ENCODE data around the gene FHOD3.
"Not testable (repeated sequence)": the region's sequence is repeated elsewhere in the genome, so short reads cannot be mapped to it uniquely, and the experiment has no call there.

FHOD3 gene

GRCh38 chr18:36455931-36456330 lies 158.4 kb downstream of the FHOD3 start:
- no peak for DNase-seq

DNA sequence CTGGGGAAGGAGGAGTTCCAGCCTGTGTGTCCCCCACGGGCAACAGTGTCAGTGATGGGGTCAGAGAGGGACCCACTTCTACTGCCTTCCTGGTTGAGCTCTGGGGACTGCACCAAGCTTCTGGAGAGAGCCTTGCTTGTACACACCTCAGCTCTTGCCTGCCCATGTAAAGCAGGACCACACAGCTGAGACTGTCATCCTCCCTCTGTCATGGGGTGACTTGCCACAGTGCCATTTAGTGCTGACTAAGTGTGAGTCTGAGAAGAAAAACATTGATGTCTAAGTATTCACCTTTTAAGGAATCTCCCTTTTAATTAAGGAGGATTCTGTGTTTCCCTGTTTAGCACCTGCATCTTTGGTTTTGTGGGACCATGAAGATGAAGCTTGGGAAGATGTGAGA lies 159.1 kb downstream of the FHOD3 start:
- DNase-seq = no peak

DNA sequence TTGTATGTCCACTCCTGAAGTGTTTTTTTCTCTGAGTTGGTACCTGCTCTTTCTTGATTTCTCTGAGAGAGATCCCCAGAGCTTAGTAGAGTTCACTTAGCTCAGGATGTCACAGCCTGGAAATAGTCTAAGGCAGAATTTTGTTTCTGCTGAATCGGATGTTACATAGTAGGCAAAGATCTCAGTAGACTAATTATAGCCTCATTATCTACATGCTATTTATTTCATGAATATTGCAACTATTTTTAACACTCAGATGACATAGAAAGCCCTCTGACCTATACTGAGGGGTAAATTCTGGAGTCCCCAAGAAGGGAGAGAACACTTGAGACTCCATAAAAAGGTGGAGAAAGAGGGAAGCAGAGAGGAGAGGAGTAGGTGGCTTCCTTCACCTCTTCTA lies 160.2 kb downstream of the FHOD3 start:
- no peak for DNase-seq

DNA sequence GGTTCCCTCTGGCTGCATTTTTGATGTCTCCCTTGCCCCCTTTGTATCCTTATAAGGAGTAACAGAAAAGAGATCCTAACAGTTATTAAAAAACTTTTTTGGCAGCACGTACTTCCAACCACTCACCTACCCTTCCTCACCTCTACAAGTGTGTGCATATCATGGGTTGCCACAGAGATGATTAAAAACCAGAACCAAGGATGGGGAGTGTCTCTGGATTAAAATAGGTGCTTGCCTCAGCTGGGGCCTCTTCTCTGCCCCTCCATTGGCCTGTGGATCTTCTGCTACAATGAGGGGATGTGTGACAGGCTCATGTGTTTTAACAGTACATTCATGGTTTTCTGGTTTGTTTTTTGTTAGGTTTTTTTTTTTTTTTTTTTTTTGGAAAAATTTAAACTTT lies 160.8 kb downstream of the FHOD3 start:
- DNase-seq = no peak

GRCh38 chr18:36459203-36459602 lies 161.7 kb downstream of the FHOD3 start:
- no peak for DNase-seq

DNA sequence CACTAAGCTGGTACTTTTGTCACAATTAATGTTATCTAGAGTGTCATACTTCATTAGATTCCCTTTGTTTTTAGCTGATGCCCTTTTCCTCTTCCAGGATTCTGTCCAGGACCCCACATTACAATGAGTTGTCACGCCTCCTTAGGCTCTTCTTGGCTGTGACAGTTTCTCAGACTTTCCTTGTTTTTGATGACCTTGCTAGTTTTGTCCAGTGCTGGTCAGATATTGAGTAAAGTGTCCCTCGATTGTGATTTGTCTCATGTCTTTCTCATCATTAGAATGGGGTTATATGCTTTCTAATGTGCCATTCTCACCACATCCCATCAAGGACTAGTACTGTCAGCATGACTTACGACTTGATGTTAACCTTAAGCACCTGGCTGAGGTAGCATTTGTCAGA lies 162.3 kb downstream of the FHOD3 start:
- DNase-seq = no peak

- DNase-seq = no peak
These were observed 162.9 kb downstream of the FHOD3 start for GRCh38 chr18:36460324-36460850.

GRCh38 chr18:36460854-36461253 lies 163.3 kb downstream of the FHOD3 start:
- no peak for DNase-seq

DNA sequence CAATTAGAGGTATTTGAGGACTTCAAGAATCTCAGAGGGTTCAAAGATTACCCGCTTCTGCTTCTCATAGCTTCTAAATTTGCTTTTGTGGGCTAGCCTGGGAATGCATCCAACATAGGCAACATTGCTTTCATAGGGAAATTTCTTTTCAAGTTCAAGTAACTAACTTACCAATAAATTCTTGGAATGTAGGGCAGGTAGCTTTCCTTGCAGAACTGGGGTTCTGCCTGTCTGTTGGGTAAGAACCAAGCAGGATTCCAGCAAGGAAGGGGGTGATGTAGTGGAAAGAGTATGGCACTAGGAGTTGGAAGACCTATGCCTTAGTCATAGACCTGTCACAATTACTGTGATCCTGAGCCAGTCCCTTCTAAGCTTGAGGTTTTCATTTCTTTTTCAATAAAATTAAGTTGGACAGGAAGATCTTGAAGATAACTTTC lies 164.1 kb downstream of the FHOD3 start:
- DNase-seq = no peak

- DNase-seq = not testable (repeated sequence)
These were observed 166.0 kb downstream of the FHOD3 start for GRCh38 chr18:36463516-36463915.

DNA sequence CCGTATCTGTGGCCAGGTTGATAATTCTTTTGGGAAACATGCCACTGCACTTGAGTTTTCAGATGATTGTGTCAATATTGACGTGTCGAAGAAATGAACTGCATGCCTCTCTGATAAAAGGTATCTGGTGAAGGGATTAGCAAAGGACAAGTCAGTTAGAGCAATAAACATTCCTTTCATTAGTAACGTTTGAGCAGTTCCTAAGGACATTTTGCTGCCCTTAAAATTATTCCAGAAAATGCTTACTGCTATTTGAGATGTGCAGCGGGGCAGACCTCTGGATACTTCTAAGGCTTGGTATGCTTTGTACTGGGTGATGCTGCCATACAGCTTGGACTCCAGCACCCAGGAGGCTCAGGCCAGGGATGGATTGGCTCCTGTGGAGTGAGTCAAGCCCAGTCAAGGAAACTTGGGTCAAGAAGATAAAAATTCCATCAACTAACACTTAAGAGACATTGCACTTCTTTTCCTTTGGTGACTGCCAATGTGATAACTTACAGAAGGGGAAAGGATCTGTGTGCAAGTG lies 166.7 kb downstream of the FHOD3 start:
- DNase-seq = peak in 1 of 2 experiments; percentile 25

DNA sequence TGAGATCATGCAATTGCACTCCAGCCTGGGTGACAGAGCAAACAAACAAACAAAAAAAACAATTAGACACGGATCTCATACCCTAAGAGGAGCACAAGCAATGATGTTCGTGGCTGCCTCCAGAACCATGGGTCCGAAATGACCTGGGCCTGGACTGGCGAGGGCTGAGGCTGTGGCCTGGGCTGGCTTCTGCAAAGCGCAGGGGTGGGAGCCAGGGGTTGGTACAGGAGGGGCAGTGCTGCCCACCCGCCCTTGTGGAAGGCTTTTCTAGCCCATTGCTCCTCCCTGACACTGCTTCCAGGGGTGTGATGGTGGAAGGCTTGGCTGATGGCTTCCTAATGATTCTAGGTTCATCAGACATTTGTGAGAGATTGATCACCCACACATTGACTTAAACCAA lies 167.8 kb downstream of the FHOD3 start:
- no peak for DNase-seq

GRCh38 chr18:36465970-36466369 lies 168.5 kb downstream of the FHOD3 start:
- no peak for DNase-seq

- no peak for DNase-seq
These were observed 170.1 kb downstream of the FHOD3 start for GRCh38 chr18:36467614-36468013.

DNA sequence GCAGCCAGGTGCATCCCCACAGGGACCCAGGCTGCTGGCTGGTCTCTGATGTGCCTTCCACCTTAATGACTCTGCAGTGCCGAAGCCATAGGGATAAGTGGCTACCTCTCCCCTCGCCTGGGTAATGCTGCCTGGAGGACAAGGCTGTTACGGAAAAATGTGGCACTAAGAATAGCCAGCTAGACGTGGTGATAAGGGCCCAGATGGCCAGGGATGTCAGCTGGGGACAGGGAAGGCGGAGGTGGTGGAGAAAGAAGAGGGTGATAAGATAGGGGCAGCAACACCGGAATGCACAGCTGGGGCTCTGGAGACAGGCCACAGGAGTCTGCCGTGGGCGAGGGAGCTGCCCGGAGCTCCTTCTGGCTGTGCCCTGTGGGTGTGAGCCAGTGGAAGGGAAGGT lies 170.6 kb downstream of the FHOD3 start:
- DNase-seq = no peak

- no peak for DNase-seq
These were observed 171.9 kb downstream of the FHOD3 start for GRCh38 chr18:36469461-36469860.

- DNase-seq = no peak
These were observed 173.4 kb downstream of the FHOD3 start for GRCh38 chr18:36470896-36471295.

DNA sequence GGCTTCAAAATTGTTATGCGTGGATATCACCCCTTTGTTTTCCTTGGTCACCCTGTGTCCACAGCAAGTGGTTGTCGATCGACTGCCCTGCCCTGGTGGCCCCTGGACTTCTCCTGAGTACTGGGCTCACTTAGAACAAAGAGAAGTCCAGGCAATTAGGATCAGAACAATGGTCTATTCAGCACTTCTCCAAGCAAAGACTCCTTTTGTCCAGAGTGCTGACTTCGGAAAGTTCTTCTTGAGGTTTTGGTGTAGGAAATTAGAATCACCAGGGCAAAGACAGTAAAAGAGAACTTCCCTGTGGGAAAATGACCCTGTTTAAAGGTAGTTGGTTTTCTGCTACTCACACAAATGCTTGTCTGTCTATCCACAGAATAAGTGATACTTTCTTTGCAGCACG lies 173.9 kb downstream of the FHOD3 start:
- no peak for DNase-seq

GRCh38 chr18:36476433-36476832 lies 178.9 kb downstream of the FHOD3 start:
- no peak for DNase-seq

- no peak for DNase-seq
These were observed 180.3 kb downstream of the FHOD3 start for GRCh38 chr18:36477776-36478175.

DNA sequence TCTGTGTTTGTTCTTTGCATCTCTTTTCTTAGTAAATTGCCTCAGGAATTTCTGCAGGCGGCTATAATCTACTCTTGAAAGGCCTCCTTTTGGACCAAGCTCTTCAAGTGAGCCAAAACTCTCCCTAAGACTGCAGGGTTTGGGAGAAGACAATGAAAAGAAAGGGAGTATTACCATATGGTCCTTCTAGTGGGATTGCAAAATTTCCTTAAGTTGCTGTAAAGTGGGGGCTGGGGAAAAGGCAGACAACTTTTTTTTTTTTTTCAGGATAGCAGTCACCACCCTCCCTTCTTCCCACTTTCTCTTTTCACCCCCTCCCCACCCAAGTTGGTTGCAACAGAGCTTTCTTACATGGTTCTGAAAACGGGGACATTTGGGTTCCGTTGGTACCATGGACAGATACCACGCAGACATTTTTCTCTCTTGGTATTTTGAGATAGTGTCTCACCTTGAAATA lies 183.7 kb downstream of the FHOD3 start:
- no peak for DNase-seq

- no peak for DNase-seq
These were observed 184.4 kb downstream of the FHOD3 start for GRCh38 chr18:36481935-36482334.

DNA sequence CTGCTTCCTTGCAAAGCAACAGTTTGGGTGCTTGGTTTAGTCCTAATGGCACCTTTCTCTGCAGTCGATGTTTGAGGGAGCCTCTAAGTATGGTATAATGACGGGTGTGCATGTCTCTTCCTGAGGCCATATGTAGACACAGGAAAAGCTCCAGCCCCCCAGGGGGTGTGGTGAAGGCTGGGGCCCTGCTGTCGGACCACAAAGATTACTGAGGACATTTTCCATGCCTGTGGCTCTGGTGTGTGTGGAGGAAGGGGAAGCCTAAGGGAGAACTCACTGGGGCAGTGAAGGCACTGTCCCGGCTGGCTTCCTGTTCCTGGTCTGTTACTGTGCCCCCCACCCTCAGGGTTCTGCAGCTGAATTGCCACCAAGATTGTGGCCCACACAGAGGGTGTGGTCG lies 187.1 kb downstream of the FHOD3 start:
- no peak for DNase-seq

DNA sequence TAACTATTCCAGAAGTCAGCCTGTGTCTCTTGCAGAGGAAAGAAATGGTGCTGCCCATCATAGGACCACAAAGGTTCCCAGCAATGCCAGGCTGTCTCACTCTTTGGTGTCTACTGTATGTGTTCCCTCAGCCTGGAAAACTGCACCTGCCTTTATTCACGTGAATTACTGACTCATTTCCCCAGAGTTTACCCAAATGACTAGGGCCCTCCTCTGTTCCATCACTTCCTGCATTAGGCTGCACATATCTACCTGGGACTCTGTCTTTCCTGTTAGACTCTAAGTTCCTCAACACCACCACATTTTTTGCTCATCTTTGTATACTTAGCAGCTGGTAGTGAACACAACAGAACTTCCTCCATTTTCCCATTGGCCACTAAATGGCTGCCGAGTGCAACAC lies 188.3 kb downstream of the FHOD3 start:
- DNase-seq = no peak

DNA sequence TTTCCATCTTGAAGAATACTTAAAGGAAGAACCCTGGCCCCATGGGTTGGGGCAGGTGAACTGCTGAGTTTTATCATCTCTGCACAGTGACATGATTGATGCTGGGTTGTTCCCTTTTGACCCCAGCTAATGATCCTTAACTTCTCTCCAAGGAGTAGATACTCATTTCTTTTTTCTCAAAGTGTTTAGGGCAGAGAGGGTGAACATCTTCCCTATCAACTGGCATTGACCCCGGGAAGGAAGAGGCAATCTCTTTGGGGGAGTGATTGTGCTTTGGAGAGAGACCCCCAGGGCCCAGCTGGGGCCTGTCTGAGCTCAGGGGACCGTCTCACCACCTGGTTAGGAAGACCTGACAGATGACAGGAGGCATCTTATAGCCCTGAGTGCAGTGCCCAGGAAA lies 190.6 kb downstream of the FHOD3 start:
- no peak for DNase-seq
